ENCODE measurements around the gene TRPM5.

Gene TRPM5

DNA sequence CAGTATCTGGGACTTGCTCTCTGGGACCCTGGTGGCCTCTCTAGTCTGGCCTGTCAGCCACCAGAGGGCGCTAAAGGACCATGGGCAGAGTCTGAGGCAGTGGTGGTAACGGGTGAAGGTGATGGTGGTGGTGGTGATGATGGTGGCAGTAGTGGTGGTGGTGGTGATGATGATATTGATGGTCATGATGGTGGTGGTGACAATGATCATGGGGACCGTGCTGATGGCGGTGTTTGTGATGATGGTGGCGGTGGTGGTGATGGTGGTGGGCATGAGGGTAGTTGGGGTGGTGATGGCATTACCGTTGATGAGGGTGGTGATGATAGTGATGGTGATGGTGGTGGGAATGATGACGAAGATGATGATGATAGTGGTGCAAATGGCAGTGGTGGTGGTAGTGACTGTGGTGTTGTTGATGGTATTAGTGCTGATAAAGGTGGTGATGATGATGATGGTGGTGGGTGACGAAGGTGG, 16.0 kb downstream of the TRPM5 start:
- H3K27me3 ChIP-seq (ENCODE audit: control insufficient read depth, insufficient read depth, low read length): no peaks in the 10 kb centered on the region
- H3K9ac ChIP-seq (ENCODE audit: low read length): no peak overlapping the region
- no peaks in the 10 kb centered on the region for H3K9me3 ChIP-seq (ENCODE audit: control insufficient read depth, low read depth, low read length)
- H3K36me3 ChIP-seq (ENCODE audit: control insufficient read depth, low read depth, low read length): no peaks in the 10 kb centered on the region
- H3K4me1 ChIP-seq (ENCODE audit: control insufficient read depth, low read depth, low read length): no peaks in the 10 kb centered on the region
- no peak overlapping the region for H3K27ac ChIP-seq (ENCODE audit: low read length)
- no peak overlapping the region for H3K4me3 ChIP-seq (ENCODE audit: low read length)

DNA sequence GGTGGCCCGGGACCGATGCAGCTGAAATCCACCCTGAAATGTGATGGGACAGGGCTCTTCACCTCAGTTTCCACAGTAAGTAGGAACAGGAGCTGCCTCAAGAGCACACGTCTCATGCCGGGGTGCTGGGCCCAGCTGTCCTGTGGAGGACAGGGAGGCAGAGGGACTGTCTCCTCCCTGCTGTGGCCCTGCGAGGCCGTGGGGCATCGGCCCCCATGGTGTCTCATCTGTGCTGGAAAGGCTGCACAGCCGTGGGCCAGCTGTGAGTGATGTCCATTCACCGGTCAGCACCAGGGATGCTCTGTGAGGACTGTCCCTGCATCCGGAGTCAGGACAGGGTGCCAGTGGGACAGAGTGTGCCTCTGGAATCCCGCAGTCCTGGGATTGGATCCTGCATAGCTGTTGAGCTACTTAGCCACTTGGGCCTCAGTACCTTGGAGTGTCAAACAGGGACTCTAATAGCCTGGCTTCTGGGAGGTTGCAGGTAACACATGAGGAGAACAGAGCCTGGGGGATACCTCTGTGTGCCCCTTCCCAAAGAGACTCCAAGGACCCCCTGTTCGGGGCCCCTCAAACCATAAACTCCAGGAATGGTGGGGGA, 16.5 kb downstream of the TRPM5 start:
- no peak overlapping the region for H3K4me3 ChIP-seq (ENCODE audit: low read length)
- no peaks in the 10 kb centered on the region for H3K4me1 ChIP-seq (ENCODE audit: control insufficient read depth, low read depth, low read length)
- H3K9ac ChIP-seq (ENCODE audit: low read length): no peak overlapping the region
- H3K27ac ChIP-seq (ENCODE audit: low read length): no peak overlapping the region
- no peaks in the 10 kb centered on the region for H3K36me3 ChIP-seq (ENCODE audit: control insufficient read depth, low read depth, low read length)
- H3K9me3 ChIP-seq (ENCODE audit: control insufficient read depth, low read depth, low read length): no peaks in the 10 kb centered on the region
- H3K27me3 ChIP-seq (ENCODE audit: control insufficient read depth, insufficient read depth, low read length): no peaks in the 10 kb centered on the region

DNA sequence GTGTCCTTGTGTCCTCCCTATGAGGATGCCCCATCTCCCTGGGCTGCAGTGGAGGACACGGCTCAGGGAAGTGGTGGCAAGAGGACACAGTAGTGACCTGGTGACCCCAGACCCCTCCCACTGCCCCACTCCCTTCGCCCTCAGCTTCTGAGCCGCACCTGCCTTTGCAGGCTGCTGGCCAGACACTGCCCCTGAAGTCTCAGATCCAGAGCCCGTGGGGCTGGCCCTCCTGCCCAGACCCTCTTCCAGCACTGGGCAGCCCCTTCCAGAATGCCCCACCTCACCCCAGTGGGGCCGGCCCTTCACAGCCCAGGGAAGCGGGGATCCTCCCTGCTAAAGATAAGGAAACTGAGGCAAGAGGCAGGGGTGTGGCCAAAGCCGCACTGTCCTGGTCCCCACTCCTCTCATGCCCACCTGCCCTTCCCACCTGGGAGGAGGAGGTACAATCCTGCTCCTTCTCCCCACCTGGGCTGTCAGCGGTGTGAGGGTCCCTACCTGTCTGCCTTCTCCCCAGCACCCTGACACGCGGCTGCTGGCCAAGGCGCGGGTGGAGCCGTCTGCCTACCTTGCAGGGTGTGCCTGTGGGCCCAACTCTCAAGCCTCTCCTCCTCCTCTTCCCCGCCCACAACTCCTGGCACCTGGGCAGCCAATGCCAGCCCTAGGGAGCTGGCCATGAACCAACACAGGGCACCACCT, 17.3 kb downstream of the TRPM5 start:
- no peak overlapping the region for H3K4me3 ChIP-seq (ENCODE audit: low read length)
- H3K27me3 ChIP-seq (ENCODE audit: control insufficient read depth, insufficient read depth, low read length): no peaks in the 10 kb centered on the region
- no peaks in the 10 kb centered on the region for H3K4me1 ChIP-seq (ENCODE audit: control insufficient read depth, low read depth, low read length)
- H3K9me3 ChIP-seq (ENCODE audit: control insufficient read depth, low read depth, low read length): no peaks in the 10 kb centered on the region
- H3K36me3 ChIP-seq (ENCODE audit: control insufficient read depth, low read depth, low read length): no peaks in the 10 kb centered on the region
- no peak overlapping the region for H3K9ac ChIP-seq (ENCODE audit: low read length)
- no peak overlapping the region for H3K27ac ChIP-seq (ENCODE audit: low read length)

DNA sequence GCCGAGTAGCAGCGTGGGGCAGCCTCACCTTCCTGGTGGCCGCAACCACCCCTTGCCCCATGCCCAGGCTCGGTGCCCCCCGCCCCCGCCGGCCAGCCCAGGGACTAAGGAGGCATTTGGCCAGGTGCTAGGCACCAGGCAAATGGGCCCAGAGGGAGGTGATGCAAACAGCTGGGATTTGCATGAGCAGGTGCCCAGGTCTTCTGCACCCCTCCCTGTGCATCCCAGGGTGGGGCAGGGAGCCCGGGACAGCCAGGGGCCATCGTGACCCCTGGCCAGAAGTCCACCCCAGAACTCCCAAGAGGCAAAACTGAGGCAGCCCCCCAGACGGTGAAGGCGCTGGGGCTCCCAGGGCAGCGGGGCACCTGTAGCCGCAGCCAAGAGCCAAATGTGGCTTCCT, 18.1 kb downstream of the TRPM5 start:
- H3K4me3 ChIP-seq (ENCODE audit: low read length): no peak overlapping the region
- H3K27me3 ChIP-seq (ENCODE audit: control insufficient read depth, insufficient read depth, low read length): no peaks in the 10 kb centered on the region
- H3K9me3 ChIP-seq (ENCODE audit: control insufficient read depth, low read depth, low read length): no peaks in the 10 kb centered on the region
- H3K9ac ChIP-seq (ENCODE audit: low read length): no peak overlapping the region
- no peaks in the 10 kb centered on the region for H3K4me1 ChIP-seq (ENCODE audit: control insufficient read depth, low read depth, low read length)
- H3K36me3 ChIP-seq (ENCODE audit: control insufficient read depth, low read depth, low read length): no peaks in the 10 kb centered on the region
- no peak overlapping the region for H3K27ac ChIP-seq (ENCODE audit: low read length)

DNA sequence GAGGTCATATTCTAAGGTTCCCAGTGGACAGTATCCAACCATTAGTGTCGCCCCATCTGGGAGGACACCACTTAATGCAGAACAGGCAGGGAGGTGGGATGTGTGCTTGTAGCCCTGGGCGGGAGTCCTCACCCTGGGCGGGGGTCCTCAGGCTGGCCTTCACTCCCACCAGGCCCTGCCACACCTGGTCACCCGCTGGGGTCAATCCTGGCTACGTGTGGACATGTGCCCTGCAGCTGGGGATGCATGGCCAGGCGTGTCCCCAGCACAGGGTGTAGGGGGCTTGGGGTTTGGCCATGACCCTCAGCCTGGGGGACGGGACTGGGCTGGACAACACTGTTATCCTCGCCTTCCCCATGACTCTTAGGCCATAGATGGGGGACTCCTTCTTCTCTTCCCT, 18.8 kb downstream of the TRPM5 start:
- no peak overlapping the region for H3K9ac ChIP-seq (ENCODE audit: low read length)
- H3K27ac ChIP-seq (ENCODE audit: low read length): no peak overlapping the region
- H3K36me3 ChIP-seq (ENCODE audit: control insufficient read depth, low read depth, low read length): no peaks in the 10 kb centered on the region
- no peak overlapping the region for H3K4me3 ChIP-seq (ENCODE audit: low read length)
- H3K9me3 ChIP-seq (ENCODE audit: control insufficient read depth, low read depth, low read length): no peaks in the 10 kb centered on the region
- no peaks in the 10 kb centered on the region for H3K27me3 ChIP-seq (ENCODE audit: control insufficient read depth, insufficient read depth, low read length)
- no peaks in the 10 kb centered on the region for H3K4me1 ChIP-seq (ENCODE audit: control insufficient read depth, low read depth, low read length)

DNA sequence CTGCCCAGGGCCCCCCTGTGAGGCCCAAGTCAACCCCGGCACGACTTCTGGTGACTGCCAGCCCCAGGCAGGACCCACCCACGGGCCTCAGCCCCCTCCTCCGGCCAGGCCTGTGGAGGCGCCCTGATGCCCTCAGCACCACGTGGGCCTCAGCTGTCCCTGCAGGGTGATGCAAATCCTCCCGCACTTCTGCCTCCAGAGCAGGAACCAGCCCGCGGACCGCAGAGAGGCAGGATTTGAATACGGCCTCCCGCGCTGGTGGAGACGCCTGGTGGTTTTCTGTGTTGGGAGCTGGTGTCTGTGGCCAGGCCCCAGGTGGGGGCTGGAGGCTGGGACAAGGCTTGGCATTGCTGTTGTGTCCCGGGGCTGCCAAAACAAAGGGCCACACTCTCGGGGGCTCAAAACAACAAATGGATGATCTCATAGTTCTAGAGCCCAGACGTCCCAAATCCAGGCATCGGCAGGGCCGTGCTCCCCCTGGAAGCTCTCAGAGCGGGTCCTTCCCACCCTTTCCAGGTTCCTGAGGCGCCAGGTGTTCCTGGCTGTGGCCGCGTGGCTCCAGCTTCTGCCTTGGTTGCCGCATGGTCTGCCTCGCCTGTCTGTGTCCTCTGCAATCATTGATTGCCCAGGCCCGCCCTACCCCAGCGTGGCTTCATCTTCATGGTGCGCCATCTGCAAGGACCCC, 19.4 kb downstream of the TRPM5 start:
- Histone ChIP-seq H3K4me1 (ENCODE audit: control insufficient read depth, low read depth, low read length) (no peaks in the 10 kb centered on the region), H3K36me3 (ENCODE audit: control insufficient read depth, low read depth, low read length) (no peaks in the 10 kb centered on the region), H3K27ac (ENCODE audit: low read length) (no peak overlapping the region), H3K9ac (ENCODE audit: low read length) (no peak overlapping the region), H3K27me3 (ENCODE audit: control insufficient read depth, insufficient read depth, low read length) (no peaks in the 10 kb centered on the region), H3K9me3 (ENCODE audit: control insufficient read depth, low read depth, low read length) (no peaks in the 10 kb centered on the region), H3K4me3 (ENCODE audit: low read length) (no peak overlapping the region)

DNA sequence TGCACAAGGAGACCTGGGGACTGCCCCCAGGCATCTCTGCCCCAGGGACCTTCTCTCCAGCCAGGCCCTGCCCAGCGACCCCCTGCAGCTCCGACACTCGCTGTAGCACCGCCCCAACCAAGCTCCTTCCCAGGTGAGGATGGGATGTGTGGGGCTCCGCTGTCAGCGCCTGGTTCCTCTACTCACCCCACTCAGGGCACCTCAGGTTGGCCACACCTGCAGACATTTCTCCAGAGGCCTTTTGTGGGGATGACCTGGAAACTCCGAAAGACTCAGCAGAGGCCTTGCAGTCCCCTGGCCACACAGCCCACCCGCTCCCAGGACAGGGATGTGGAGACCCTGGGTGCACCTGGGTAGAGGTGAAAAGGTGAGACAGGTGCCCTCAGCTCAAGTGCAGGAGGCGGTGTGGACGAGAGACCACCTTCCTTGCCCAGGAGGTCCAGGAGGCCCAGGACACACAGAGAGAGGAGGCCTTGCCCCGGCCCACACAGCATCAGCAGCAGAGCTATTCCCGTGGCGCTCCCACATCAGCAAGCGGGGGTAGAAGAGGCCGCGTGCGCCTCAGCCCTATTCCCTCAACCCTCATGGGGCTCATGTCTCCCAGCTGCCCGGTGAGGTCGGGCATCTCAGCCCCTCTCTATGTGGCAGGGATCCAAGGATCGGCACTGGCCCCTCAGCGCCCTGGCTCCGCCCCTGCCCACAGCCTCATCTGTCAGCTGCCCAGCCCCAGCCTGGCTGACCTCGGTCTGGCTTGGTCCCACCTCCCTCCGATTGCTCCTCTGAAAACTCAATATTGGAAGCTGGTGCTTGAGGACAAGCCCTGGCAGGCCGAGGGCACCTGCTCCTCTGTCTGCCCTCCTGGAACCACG, 20.9 kb downstream of the TRPM5 start:
- no peaks in the 10 kb centered on the region for H3K4me1 ChIP-seq (ENCODE audit: control insufficient read depth, low read depth, low read length)
- H3K9ac ChIP-seq (ENCODE audit: low read length): no peak overlapping the region
- H3K27me3 ChIP-seq (ENCODE audit: control insufficient read depth, insufficient read depth, low read length): no peaks in the 10 kb centered on the region
- H3K4me3 ChIP-seq (ENCODE audit: low read length): no peak overlapping the region
- H3K36me3 ChIP-seq (ENCODE audit: control insufficient read depth, low read depth, low read length): no peaks in the 10 kb centered on the region
- H3K27ac ChIP-seq (ENCODE audit: low read length): no peak overlapping the region
- no peaks in the 10 kb centered on the region for H3K9me3 ChIP-seq (ENCODE audit: control insufficient read depth, low read depth, low read length)

DNA sequence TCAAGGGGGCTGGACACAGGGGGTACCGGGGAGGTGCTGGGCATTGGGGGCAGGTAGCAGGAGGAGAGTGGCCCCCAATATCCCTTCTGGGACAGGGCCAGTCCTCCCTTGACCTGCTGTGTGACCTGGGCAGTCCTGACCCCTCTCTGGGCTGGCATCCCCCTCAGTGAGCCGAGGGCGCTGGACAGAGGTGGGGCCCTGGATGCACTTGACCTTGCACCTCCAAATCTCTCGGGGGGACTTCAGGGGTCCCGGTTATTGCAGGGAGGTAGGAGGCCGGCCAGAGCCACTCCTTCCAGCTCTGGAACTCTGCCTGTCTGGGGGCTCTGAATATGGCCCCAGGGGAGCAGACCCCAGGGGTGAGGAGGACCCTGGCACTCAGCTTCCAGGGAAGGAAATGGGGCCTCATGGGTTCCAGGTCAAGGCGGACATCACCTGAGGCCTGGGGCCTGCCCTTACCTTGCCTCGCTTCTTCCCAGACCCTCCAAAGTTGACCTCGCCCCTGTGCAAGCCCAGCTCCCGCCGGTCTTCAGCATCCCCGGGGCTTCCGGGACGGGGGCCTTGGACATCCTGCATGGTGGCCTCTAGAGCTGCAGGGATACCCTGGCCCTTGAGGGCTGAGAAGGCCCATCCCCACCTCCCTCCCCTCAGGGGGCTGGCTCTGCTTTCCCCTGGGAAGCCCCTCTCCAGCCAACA, 21.7 kb downstream of the TRPM5 start:
- Histone ChIP-seq H3K27ac (ENCODE audit: low read length) (no peak overlapping the region), H3K9me3 (ENCODE audit: control insufficient read depth, low read depth, low read length) (no peaks in the 10 kb centered on the region), H3K4me1 (ENCODE audit: control insufficient read depth, low read depth, low read length) (no peaks in the 10 kb centered on the region), H3K36me3 (ENCODE audit: control insufficient read depth, low read depth, low read length) (no peaks in the 10 kb centered on the region), H3K4me3 (ENCODE audit: low read length) (no peak overlapping the region), H3K9ac (ENCODE audit: low read length) (no peak overlapping the region), H3K27me3 (ENCODE audit: control insufficient read depth, insufficient read depth, low read length) (no peaks in the 10 kb centered on the region)

DNA sequence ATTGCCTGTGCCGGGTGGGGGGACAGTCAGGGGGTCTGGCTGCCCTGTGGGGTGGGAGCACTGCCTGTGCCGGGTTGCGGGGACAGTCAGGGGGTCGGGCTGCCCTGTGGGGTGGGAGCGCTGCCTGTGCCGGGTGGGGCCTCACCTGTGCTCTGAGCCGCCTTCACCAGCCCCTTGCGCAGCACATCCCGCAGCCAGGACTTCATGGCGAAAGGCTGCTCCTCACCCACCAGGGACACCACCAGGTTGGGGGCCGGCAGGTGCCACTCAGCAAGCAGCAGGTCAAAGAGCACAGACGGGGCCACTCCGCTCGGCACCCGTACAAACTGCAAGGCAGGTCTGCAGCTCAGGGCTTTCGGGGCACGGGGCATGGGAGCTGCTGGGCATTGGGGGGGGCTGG, 22.3 kb downstream of the TRPM5 start:
- no peak overlapping the region for H3K9ac ChIP-seq (ENCODE audit: low read length)
- no peaks in the 10 kb centered on the region for H3K9me3 ChIP-seq (ENCODE audit: control insufficient read depth, low read depth, low read length)
- H3K36me3 ChIP-seq (ENCODE audit: control insufficient read depth, low read depth, low read length): no peaks in the 10 kb centered on the region
- no peak overlapping the region for H3K27ac ChIP-seq (ENCODE audit: low read length)
- H3K4me3 ChIP-seq (ENCODE audit: low read length): no peak overlapping the region
- H3K4me1 ChIP-seq (ENCODE audit: control insufficient read depth, low read depth, low read length): no peaks in the 10 kb centered on the region
- no peaks in the 10 kb centered on the region for H3K27me3 ChIP-seq (ENCODE audit: control insufficient read depth, insufficient read depth, low read length)

DNA sequence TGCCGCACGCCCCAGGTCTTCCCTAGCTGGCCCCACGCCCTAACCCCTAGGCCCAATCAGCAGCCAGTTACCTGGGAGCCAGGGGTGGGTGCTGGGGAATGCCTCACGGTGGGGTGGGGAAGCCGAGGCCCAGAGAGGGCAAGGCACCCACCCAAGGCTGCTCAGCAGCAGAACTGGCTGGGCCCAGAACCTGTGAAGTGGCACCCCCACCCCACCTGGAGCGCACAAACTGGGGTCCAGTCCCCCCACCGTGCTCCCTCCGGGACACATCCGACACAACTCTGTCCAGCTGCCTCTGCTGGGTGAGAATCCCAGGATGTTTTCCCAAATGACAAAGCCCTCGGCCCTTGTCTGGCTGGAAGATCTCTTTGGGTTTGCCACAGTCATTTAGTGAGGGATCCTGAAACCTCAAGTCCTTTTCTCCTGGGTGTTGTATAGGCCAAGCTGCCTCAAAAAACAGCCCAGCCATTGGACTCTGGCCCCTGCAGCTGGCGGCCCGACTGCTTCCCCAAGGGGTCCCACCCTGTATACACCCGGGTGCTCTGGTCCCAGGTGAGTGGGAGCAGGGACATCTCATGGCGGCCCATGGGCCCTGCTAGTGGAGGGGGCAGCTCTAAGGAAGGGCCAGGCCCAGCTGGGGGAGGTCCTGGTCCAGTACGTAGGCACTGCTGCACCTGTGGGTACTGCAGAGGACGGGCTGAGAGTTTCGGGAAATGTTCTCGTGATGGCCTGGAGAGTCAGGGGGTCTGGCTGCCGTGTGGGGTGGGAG, 22.9 kb downstream of the TRPM5 start:
- H3K27me3 ChIP-seq (ENCODE audit: control insufficient read depth, insufficient read depth, low read length): no peaks in the 10 kb centered on the region
- no peak overlapping the region for H3K27ac ChIP-seq (ENCODE audit: low read length)
- no peak overlapping the region for H3K4me3 ChIP-seq (ENCODE audit: low read length)
- no peaks in the 10 kb centered on the region for H3K36me3 ChIP-seq (ENCODE audit: control insufficient read depth, low read depth, low read length)
- H3K9me3 ChIP-seq (ENCODE audit: control insufficient read depth, low read depth, low read length): no peaks in the 10 kb centered on the region
- H3K9ac ChIP-seq (ENCODE audit: low read length): no peak overlapping the region
- no peaks in the 10 kb centered on the region for H3K4me1 ChIP-seq (ENCODE audit: control insufficient read depth, low read depth, low read length)
